HG02870 (cell line): ENCODE results near the gene ROR1.
"Not testable (repeated sequence)": the region's sequence is repeated elsewhere in the genome, so short reads cannot be mapped to it uniquely, and the experiment has no call there.

Experiments used
- ATAC-seq: cut with Tn5 transposase; IDR thresholded peaks from one replicate; pipeline ENCODE4 v1.9.1; 2021; ENCODE audit warnings: mild to moderate bottlenecking, moderate library complexity; ENCODE audit not compliant: unreplicated experiment

ROR1 gene

GRCh38 chr1:64082459-64082858, 308.6 kb downstream of the ROR1 start:
- ATAC-seq, result no peak

GRCh38 chr1:64084451-64084850, 310.6 kb downstream of the ROR1 start:
- no peak for ATAC-seq

DNA sequence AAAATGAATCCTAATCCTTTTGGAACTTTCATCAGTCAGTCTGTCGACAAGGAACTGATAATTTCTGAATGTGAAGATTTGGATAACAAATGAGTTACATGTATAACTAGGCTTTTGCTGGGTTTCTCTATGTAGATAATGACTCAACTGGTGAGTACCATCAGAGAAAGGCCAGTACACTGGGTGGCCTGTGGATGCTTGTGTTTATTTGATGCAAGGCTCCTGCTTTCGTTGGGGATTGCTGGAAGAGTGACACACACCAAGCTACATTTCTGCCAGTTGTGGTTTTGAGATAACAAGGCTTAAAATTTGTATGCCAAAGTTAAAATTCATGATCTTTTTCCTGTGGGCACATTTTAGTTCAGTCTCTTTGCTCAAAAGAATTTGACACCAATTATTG, 314.0 kb downstream of the ROR1 start:
- ATAC-seq, result no peak

DNA sequence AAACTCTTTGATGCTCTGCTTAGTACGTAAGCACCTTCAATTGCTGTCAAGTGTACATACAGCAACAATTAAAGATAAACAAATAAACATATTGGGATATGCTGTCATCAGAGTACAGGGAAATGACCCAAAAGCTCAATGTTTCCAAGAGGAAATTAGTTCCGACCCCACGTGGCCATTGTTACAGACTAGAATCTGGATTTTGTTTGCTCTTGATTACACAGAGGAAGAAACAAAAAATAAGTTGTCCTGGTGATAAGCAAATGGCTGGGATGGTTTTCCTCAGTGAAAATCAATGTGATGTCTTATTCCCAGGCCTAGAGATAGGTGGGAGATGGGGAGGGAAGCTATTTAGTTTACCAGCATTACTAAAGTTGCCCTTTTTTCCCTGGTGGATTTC, 316.6 kb downstream of the ROR1 start:
- ATAC-seq, result no peak

DNA sequence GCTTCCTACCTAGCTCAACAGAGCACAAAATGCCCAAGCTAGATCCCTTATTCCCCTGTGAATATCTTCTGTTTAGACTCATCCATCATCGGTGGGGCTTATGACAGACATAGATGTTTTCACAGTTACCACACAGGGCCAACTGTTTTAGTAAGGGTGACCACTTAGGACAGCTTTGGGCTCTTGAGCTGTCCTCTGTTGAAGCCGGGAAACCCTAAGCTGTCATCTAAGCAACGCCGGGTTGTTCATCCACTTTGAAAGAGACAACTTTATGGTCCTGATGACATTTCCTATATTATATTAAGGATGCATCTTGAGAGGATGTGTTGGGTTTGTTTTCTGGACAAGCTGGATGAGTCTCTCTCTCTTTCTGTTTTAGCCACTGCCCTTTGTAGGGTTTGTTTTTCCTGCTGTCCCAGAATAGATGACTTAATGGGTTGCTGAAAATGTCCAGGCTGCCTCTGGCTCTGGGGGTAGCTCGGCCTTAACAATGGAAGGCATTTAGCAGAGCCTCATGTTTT, 319.1 kb downstream of the ROR1 start:
- ATAC-seq, result no peak

DNA sequence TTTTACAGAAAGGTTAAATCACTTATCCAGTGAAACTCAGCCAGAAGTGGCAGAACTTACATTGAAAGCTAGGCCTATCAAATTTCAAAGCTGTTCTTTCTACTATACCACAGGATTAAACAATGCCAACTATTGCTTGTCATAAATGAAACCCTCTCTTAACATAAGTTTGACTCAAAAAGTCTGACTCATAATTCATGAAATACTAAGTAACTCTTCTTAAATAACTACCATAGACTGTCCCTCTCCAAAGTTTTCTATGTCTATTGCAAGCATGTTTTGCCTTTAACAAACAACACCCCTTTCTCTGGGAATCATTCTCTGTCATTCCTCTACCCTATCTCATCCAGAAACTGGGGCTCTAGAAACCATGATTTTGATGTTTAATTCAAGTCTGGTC, 320.1 kb downstream of the ROR1 start:
- ATAC-seq, result no peak

DNA sequence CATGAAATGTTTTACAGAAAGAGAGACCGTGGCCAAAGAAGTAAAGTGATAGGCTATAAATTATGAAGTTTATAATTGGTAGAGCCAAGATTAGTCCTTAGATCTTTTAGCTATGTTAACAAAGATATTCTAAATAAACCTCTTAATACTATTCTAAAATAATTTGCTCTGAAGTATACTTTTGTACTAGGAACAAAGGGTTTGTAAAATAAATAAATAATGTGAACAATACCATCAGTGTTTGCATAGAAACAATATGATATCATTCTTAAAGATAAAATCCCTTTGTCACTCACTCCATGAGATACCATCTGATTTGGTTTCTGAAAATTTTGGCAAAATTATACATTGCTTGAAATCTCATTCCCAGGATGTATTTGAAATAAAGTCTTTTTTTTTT, 322.0 kb downstream of the ROR1 start:
- no peak for ATAC-seq

DNA sequence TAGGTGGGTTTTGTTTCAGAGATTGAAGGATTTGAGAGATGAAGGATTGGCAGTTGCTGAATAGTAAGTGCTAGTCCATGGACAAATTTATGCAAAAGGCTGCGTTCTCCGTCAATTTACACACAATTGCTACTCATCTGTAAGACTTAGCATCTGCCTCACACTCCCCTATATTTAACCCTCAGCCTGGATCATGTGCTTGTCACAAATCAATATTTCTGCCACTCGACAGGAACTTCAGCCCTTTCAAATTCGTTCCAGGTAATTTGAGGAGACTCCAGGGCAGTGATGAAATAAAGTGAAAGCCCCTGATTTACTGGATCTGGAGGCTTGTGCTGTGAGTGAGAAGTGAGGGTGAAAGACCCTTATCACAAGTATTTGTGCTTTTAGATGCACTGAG, 324.0 kb downstream of the ROR1 start:
- ATAC-seq, result no peak

GRCh38 chr1:64098436-64098835, 324.6 kb downstream of the ROR1 start:
- no peak for ATAC-seq

DNA sequence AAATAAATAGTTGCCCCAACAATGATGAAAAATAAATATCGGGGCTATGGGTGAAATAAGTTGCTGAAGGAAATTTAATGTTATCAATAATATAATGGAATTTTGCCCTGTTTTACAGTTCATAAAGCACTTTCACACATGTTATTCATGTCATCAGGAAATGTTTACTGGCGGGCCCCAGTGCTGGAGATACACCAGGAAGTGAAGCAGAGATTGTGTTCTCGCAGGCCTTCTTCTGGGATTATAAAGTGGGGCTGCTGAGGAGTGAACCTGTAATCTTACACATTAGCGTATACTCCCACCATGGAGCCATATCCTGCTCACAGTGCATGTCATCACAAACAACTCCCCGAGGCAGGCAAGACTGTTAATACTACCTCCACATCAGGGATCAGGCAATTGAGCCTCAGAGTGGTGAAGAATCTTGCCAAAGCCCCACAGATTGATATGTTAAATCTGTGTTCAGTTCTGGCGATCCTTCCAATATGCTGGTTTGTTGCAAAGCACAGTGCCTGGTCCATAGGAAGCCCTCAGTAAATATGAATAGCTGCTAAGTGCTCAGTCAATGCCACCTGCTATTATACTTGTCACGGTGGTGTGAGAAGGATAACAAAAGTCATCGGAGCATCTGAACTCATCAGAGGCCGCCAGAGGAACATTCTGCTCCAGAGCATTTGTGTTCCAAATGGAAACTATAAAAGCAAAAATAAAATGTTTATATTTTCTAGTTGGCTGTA, 325.2 kb downstream of the ROR1 start:
- ATAC-seq, result no peak

- no peak for ATAC-seq
These were observed 327.0 kb downstream of the ROR1 start for GRCh38 chr1:64100791-64101190.

GRCh38 chr1:64104585-64104984, 330.8 kb downstream of the ROR1 start:
- not testable (repeated sequence) for ATAC-seq

DNA sequence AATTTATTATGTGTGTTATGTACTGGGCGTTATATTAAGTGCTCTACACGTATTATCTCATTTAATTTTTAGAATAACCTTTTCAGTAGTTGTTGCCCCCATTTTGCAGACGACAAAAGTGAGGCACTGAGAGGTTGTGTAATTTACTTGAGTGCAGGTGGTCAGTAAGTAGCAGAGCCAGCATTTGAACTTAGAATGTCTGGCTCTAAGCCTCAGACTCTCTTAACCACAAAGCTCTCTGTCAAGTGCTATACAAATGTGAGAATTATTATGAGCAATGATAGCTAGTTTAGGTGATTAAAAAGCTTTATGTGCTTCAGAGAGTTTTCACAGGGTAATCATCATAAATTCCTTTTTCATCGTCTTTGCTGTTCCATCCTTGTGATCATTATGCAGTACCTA, 333.3 kb downstream of the ROR1 start:
- ATAC-seq, result no peak

DNA sequence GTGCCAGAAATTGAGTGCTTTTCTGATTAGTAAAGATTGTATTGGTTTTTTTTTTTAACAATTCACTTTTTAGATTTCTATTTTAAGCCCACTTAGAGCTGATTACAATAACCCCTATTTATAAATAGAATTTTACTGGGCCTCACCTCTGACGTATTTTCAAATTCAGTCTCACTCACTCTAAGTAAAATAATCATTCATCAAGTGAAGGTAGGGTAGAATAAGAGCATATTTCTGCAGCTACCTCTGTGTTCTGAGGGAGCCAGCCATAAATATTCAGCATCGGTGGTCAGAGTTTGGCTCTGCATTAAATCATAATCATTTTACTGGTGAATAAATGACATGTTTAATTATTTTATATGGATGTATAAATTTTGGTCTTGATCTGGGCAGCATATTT, 333.8 kb downstream of the ROR1 start:
- no peak for ATAC-seq

DNA sequence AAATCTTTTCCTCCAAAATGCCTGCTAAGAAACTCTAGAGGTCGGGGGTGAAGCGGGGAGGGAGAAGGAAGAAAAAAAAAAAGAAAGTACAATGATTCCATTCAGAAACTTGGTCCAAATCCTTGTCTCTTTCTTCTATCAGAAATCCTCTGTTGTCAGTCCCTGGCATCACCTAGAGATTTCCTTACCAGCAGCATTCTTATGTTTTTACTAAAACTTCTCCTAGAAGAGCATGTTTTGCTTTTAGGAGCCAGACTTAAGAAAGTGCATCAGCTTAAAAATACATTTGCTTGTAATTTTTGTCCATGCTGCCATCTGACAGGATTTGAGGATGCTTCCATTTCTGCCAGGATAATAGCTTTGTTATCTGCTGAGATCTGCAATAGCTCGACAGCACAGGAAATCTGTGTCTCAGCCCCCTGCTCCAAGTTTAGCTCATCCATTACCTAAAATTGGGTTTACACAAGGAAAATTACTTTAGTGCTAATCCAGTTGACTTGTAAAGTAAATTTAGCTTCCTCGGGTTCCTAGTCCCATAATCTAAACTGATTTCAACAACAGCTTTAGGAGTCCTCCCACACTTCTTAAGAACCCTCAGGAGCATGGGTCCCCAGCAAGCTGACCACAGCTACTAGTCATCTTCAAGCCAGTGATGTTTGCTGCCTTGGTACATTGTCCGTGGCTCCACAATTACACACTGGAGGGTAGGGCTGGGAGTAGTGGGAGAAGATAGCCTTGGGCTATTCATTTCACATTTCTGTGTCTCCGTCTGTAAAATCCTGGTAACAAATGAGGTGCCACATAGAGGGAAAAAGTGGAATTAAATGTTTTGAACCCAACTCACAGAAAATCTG, 337.3 kb downstream of the ROR1 start:
- ATAC-seq, result no peak

DNA sequence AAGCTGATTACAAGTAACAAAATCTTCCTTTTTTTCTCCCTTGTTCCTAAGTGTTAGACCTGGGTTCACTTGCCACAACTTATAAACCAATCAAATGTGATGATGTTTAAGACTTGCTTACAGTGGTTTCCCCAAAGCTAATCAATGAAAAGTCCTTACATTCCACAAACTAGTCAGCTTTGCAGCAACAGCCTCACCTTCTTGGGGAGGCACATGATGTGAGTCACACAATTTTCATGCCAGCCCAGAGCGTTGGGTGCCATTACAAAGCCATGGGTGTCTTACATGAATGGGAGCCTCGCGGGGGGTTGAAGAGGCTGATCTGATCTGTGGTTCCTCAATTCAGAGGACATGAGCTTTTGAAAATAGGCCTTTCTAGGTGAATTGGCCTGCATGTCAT, 338.0 kb downstream of the ROR1 start:
- ATAC-seq, result no peak

GRCh38 chr1:64112281-64112680, 338.5 kb downstream of the ROR1 start:
- no peak for ATAC-seq

GRCh38 chr1:64114012-64114525, 340.3 kb downstream of the ROR1 start:
- no peak for ATAC-seq

GRCh38 chr1:64116537-64116936, 342.7 kb downstream of the ROR1 start:
- ATAC-seq, result no peak

- no peak for ATAC-seq
These were observed 343.7 kb downstream of the ROR1 start for GRCh38 chr1:64117492-64117891.

- no peak for ATAC-seq
These were observed 348.1 kb downstream of the ROR1 start for GRCh38 chr1:64121766-64122385.
